ENCODE results near the gene NACC2.

NACC2 gene

DNA sequence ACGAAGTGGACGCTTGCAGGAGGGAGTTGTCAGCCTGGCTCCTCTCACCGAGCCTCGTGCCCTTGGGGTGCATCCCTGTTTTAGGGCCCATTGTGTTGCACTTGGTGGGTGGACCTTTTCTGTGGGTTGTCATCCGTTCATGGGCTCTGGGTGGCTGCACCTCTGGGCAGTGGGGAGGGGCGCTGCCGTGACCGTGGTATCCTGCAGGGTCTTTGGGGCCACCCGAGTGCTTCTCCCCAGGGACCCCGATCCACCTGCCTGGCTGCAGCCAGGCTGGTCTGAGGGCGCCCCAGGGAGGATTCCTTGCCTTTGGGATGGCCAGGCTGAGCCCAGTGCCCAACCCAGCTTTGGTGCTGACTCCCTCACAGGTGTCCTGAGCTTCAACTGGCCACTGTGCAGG is 92.9 kb downstream of the NACC2 start:
- DNase-seq (ENCODE audit: low spot score in 2 of 2) = no peak
- peaks cover 1% of the 10 kb centered on the region for H3K4me1 Mint-ChIP-seq
- H3K4me3 Mint-ChIP-seq = no peak overlapping the region
- no peaks in the 10 kb centered on the region for H3K9me3 Mint-ChIP-seq
- peaks cover 2% of the 10 kb centered on the region for H3K36me3 Mint-ChIP-seq (ENCODE audit: insufficient read depth)
- no peak for ATAC-seq (replicated peaks; ENCODE audit: extremely low read depth, poor library complexity, severe bottlenecking)
- H3K27me3 Mint-ChIP-seq = no peaks in the 10 kb centered on the region
- H3K27ac Mint-ChIP-seq (ENCODE audit: low read depth) = no peak overlapping the region

- H3K27me3 Mint-ChIP-seq = no peaks in the 10 kb centered on the region
- H3K4me3 Mint-ChIP-seq = no peak overlapping the region
- DNase-seq (ENCODE audit: low spot score in 2 of 2) (no peak), ATAC-seq (replicated peaks; ENCODE audit: extremely low read depth, poor library complexity, severe bottlenecking) (no peak)
- H3K4me1 Mint-ChIP-seq = no peaks in the 10 kb centered on the region
- H3K27ac Mint-ChIP-seq (ENCODE audit: low read depth) = no peak overlapping the region
- H3K9me3 Mint-ChIP-seq = no peaks in the 10 kb centered on the region
- H3K36me3 Mint-ChIP-seq (ENCODE audit: insufficient read depth) = peaks cover 2% of the 10 kb centered on the region
Measured at GRCh38 chr9:136001231-136001630, 93.9 kb downstream of the NACC2 start.

GRCh38 chr9:135998410-135999071 is 96.5 kb downstream of the NACC2 start:
- H3K27me3 Mint-ChIP-seq = no peaks in the 10 kb centered on the region
- H3K36me3 Mint-ChIP-seq (ENCODE audit: insufficient read depth) = peaks cover 2% of the 10 kb centered on the region
- H3K27ac Mint-ChIP-seq (ENCODE audit: low read depth) = no peak overlapping the region
- no peak overlapping the region for H3K4me3 Mint-ChIP-seq
- no peak for DNase-seq (ENCODE audit: low spot score in 2 of 2)
- ATAC-seq (replicated peaks; ENCODE audit: extremely low read depth, poor library complexity, severe bottlenecking) = no peak
- no peaks in the 10 kb centered on the region for H3K9me3 Mint-ChIP-seq
- H3K4me1 Mint-ChIP-seq = peaks cover 5% of the 10 kb centered on the region

GRCh38 chr9:135998016-135998380 is 97.1 kb downstream of the NACC2 start:
- Mint-ChIP-seq H3K27me3 (no peaks in the 10 kb centered on the region), H3K27ac (ENCODE audit: low read depth) (no peak overlapping the region), H3K4me1 (peaks cover 5% of the 10 kb centered on the region), H3K36me3 (ENCODE audit: insufficient read depth) (peaks cover 2% of the 10 kb centered on the region), H3K4me3 (no peak overlapping the region), H3K9me3 (no peaks in the 10 kb centered on the region)
- no peak for DNase-seq (ENCODE audit: low spot score in 2 of 2)
- ATAC-seq (replicated peaks; ENCODE audit: extremely low read depth, poor library complexity, severe bottlenecking) = no peak

DNA sequence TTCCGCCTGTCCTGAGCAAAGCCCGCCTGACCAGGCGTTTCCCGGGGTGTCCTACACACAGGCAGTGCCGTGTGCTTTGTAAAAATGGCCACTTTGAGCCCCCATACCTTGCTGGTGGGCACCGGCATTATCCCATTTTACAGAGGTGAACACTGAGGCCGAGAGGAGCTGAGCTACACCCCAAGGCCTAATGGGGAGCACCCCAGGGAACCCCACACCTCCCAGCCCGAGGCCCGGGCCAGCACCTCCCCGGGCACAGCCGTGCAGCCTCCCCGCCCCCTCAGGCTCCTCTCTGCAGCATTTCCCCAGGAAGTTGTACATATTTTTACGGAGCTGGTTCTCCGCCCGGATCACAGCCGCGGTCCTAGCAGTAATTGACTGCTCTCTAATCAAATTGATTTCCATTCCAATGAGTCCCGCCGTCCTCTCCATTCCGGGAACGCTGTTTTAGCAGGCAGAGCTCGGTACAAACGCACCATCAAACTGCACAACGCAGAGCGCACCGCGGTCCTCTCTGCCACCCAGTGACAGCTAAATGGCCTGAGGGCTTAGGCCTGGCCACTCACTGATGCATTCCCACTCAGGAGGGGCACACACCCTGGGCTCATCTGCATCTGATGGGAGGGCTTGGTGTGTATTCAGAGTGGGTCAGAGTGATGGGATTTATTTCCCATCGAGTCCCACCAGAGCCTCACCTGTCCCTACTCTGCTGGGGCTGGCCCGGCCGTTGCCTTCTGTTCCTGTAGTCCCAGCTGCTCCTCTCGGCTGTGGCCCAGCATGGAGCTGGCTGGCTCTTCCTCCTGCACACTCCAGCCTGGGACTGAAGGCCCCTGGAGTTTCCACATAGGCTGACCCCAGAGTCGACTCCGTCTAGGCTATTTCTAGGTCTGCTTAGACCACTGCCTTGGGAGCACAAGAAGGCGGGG is 97.7 kb downstream of the NACC2 start:
- no peak for DNase-seq (ENCODE audit: low spot score in 2 of 2)
- ATAC-seq (replicated peaks; ENCODE audit: extremely low read depth, poor library complexity, severe bottlenecking) = no peak
- Mint-ChIP-seq H3K27ac (ENCODE audit: low read depth) (no peak overlapping the region), H3K9me3 (no peaks in the 10 kb centered on the region), H3K4me1 (peaks cover 5% of the 10 kb centered on the region), H3K36me3 (ENCODE audit: insufficient read depth) (peaks cover 2% of the 10 kb centered on the region), H3K4me3 (no peak overlapping the region), H3K27me3 (no peaks in the 10 kb centered on the region)

- DNase-seq (ENCODE audit: low spot score in 2 of 2) = no peak
- Mint-ChIP-seq H3K4me3 (no peak overlapping the region), H3K4me1 (peaks cover 12% of the 10 kb centered on the region), H3K27ac (ENCODE audit: low read depth) (no peak overlapping the region), H3K36me3 (ENCODE audit: insufficient read depth) (peaks cover 2% of the 10 kb centered on the region), H3K27me3 (no peaks in the 10 kb centered on the region), H3K9me3 (no peaks in the 10 kb centered on the region)
- no peak for ATAC-seq (replicated peaks; ENCODE audit: extremely low read depth, poor library complexity, severe bottlenecking)
Measured at GRCh38 chr9:135995816-135996215, 99.3 kb downstream of the NACC2 start.

GRCh38 chr9:135994501-135995192 is 100.4 kb downstream of the NACC2 start:
- peak overlapping the region; percentile 44 for H3K27ac Mint-ChIP-seq (ENCODE audit: low read depth)
- no peak overlapping the region for H3K4me3 Mint-ChIP-seq
- no peaks in the 10 kb centered on the region for H3K27me3 Mint-ChIP-seq
- peaks cover 12% of the 10 kb centered on the region for H3K4me1 Mint-ChIP-seq
- H3K36me3 Mint-ChIP-seq (ENCODE audit: insufficient read depth) = peaks cover 2% of the 10 kb centered on the region
- ATAC-seq (replicated peaks; ENCODE audit: extremely low read depth, poor library complexity, severe bottlenecking) = no peak
- no peak for DNase-seq (ENCODE audit: low spot score in 2 of 2)
- H3K9me3 Mint-ChIP-seq = no peaks in the 10 kb centered on the region

DNA sequence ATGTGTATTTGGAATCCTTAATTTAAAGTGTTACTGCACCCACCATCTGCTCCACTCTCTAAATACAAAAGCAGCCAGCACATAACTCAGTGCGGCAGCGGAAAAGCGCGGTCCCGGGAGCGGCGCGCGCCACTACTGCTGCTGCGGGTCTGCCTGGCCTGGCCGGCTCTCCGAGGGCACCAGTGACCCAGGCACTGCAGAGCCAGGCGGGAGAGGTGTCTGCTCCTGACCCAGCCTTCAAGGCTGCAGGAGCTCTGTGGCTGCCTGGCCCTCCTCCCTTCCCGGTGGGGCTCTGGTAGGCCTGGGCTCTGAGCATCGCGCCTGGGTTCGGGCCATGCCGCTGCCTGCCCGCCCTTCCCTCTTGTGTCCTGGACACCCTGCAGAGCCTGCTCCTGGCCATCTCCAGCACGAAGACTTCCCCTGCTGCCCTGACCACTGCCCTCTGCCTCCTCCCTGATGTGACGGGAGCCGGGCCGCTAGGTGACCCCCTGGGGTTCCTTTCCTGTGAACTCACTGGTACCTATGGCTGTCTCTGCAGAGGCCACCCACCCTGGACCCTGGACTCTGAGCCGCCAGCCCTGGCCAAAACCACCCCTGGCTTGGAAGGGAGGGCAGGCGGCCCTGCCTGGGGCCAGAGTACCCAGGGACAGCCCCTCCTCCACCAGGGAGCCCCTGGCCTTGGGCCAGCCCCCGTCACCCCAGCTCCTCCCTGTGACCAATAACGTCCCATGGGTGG is 101.2 kb downstream of the NACC2 start:
- H3K27ac Mint-ChIP-seq (ENCODE audit: low read depth) = peak overlapping the region; percentile 44
- no peak overlapping the region for H3K4me3 Mint-ChIP-seq
- H3K27me3 Mint-ChIP-seq = no peaks in the 10 kb centered on the region
- H3K36me3 Mint-ChIP-seq (ENCODE audit: insufficient read depth) = peaks cover 2% of the 10 kb centered on the region
- H3K4me1 Mint-ChIP-seq = peaks cover 12% of the 10 kb centered on the region
- no peak for ATAC-seq (replicated peaks; ENCODE audit: extremely low read depth, poor library complexity, severe bottlenecking)
- DNase-seq (ENCODE audit: low spot score in 2 of 2) = no peak
- no peaks in the 10 kb centered on the region for H3K9me3 Mint-ChIP-seq

- no peak overlapping the region for H3K27ac Mint-ChIP-seq (ENCODE audit: low read depth)
- no peak overlapping the region for H3K4me3 Mint-ChIP-seq
- DNase-seq (ENCODE audit: low spot score in 2 of 2) (no peak), ATAC-seq (replicated peaks; ENCODE audit: extremely low read depth, poor library complexity, severe bottlenecking) (no peak)
- H3K27me3 Mint-ChIP-seq = no peaks in the 10 kb centered on the region
- H3K4me1 Mint-ChIP-seq = peaks cover 12% of the 10 kb centered on the region
- peaks cover 2% of the 10 kb centered on the region for H3K36me3 Mint-ChIP-seq (ENCODE audit: insufficient read depth)
- no peaks in the 10 kb centered on the region for H3K9me3 Mint-ChIP-seq
Measured at GRCh38 chr9:135993409-135993742, 101.7 kb downstream of the NACC2 start.

DNA sequence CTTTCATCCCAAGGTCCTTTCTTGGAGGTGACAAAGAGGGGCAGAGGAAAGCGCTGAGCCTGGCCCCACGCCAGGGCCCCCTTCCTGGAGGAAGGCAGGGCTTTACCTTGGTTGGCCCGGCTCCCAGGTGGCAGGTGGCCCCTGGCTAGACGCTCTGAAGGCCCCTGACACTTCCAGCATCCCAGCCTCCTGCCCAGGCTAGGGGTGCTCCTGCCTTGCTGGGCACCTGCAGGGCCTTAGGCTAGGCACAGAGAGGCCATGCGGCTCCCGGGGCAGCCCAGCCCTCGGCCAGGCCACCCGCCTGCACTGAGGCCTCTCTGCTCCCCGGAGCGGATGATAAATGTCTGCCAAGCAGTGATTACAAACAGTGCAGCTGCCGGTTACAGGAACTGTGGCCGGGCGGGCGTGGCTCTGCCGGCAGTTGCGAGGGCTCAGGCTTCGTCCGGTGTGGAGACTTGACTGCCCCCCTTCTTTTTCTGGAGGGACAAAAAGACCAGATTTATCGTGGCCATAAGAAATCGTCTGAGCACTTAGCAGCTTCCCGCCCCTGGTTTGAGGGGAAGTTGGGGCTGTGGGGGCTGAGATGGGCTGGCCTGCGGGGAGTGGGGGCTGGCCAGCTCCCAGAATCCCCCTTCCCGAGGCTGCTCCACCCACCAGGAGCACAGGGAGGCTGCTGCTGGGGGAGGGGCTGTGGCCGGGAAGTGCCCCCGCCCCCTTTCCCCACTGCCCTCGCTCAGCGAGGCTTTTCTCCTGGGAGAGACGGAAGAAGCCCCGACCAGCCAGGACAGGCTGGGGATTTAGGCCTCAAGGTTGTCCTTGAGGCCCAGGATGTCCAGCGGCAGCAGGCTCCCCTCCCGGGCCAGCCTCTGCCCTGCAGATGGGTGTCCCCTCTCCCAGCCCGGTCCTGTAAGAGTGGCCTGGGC is 102.3 kb downstream of the NACC2 start:
- peaks cover 12% of the 10 kb centered on the region for H3K4me1 Mint-ChIP-seq
- peak overlapping the region; percentile 42 for H3K4me3 Mint-ChIP-seq
- no peaks in the 10 kb centered on the region for H3K9me3 Mint-ChIP-seq
- DNase-seq (ENCODE audit: low spot score in 2 of 2) = no peak
- peak; percentile 34 for ATAC-seq (replicated peaks; ENCODE audit: extremely low read depth, poor library complexity, severe bottlenecking)
- H3K27ac Mint-ChIP-seq (ENCODE audit: low read depth) = no peak overlapping the region
- peaks cover 2% of the 10 kb centered on the region for H3K36me3 Mint-ChIP-seq (ENCODE audit: insufficient read depth)
- no peaks in the 10 kb centered on the region for H3K27me3 Mint-ChIP-seq

GRCh38 chr9:135991771-135992170 is 103.3 kb downstream of the NACC2 start:
- no peak for ATAC-seq (replicated peaks; ENCODE audit: extremely low read depth, poor library complexity, severe bottlenecking)
- H3K9me3 Mint-ChIP-seq = no peaks in the 10 kb centered on the region
- no peaks in the 10 kb centered on the region for H3K27me3 Mint-ChIP-seq
- peaks cover 12% of the 10 kb centered on the region for H3K4me1 Mint-ChIP-seq
- H3K4me3 Mint-ChIP-seq = no peak overlapping the region
- peaks cover 2% of the 10 kb centered on the region for H3K36me3 Mint-ChIP-seq (ENCODE audit: insufficient read depth)
- no peak overlapping the region for H3K27ac Mint-ChIP-seq (ENCODE audit: low read depth)
- DNase-seq (ENCODE audit: low spot score in 2 of 2) = no peak

All from central memory CD8-positive, alpha-beta T cell (primary cell).